ENCODE data around the gene RDH5.

- TF ChIP-seq CTCF (IDR thresholded peaks at IDR 0.05; ENCODE audit: low read depth, low read length, poor library complexity, severe bottlenecking), result no peak
- no peak for TF ChIP-seq EZH2phosphoT487 (IDR thresholded peaks at IDR 0.05; ENCODE audit: borderline replicate concordance, low read length)
These were observed 3.6 kb upstream of the RDH5 start for GRCh38 chr12:55716582-55716957.

All from DOHH2 (cell line).